Endothelial cell of umbilical vein (primary cell): ENCODE data around the gene TTYH2. TPM values are rescaled to one million over a fixed set of nuclear protein-coding genes. Genes with fewer than 3 reads are reported as not detected.

Experiments
- BruUV-seq: library from RNA; stranded (reverse); fragments of 400-500 nt; replicated peaks from 2 replicates; lab custom pipeline; 2021; lab: Mats Ljungman, UMichigan
- CTCF ChIA-PET: fragments of 300-600, 350-600 bp; sonication (Branson Sonifier 250); formaldehyde crosslinking; loops from one replicate; lab custom pipeline; 2021; ENCODE audit warnings: antibody characterized with exemption, inconsistent platforms; lab: Charles Lee
- POLR2A ChIA-PET: fragments of 300-600, 350-600 bp; sonication (Branson Sonifier 250); formaldehyde crosslinking; loops from one replicate; lab custom pipeline; 2021; ENCODE audit warnings: antibody characterized with exemption, inconsistent platforms; lab: Charles Lee
- DNase-seq: peaks from one replicate; pipeline ENCODE4 v3.0.0-alpha.2; 2011; ENCODE audit warnings: low read depth, low spot score
- FAIRE-seq: peaks from 2 replicates; lab custom pipeline; 2011; peaks lifted over from hg19 to GRCh38; lab: Jason Lieb, UNC
- H2AFZ ChIP-seq: 2 replicates; pipeline ENCODE4 v1.6.0; 2012; ENCODE audit warnings: low read depth, low read length, control low read depth, inconsistent platforms
- H3K27ac ChIP-seq: 2 replicates; pipeline ENCODE4 v1.5.1; 2011; ENCODE audit warnings: low read depth, mild to moderate bottlenecking, control low read depth, low read length, moderate library complexity; ENCODE audit not compliant: insufficient read depth
- H3K27me3 ChIP-seq, 2 experiments: 2 replicates each; pipeline versions ENCODE4 v1.6.0 to v1.6.1; 2011; ENCODE audit warnings: low read length in 2 of 2, mixed read lengths in 1 of 2; ENCODE audit not compliant: control insufficient read depth in 2 of 2, insufficient read depth in 2 of 2
- H3K36me3 ChIP-seq, 2 experiments: 2 replicates in 1 of 2; 3 replicates in 1 of 2; pipeline ENCODE4 v1.5.1; 2011; ENCODE audit warnings: low read length in 2 of 2, mild to moderate bottlenecking in 1 of 2, moderate library complexity in 1 of 2; ENCODE audit not compliant: control insufficient read depth in 2 of 2, insufficient read depth in 2 of 2; ENCODE audit errors: extremely low read depth in 1 of 2
- H3K4me1 ChIP-seq: 3 replicates; pipeline ENCODE4 v1.5.1; 2011; ENCODE audit warnings: mild to moderate bottlenecking, low read length; ENCODE audit not compliant: control insufficient read depth, insufficient read depth; ENCODE audit errors: extremely low read depth
- H3K4me2 ChIP-seq: 2 replicates; pipeline ENCODE4 v1.6.1; 2011; ENCODE audit warnings: low read length, control low read depth, mixed read lengths; ENCODE audit not compliant: insufficient read depth
- H3K4me3 ChIP-seq, 3 experiments: fragments of 200-600 bp in 1 of 3; sonication (generic), shearing (Covaris generic) in 1 of 3; replicated peaks in 1 of 3; 2 replicates each; pipeline ENCODE4 v1.5.1; 2011 to 2016; ENCODE audit warnings: control low read depth in 3 of 3, low read length in 3 of 3, mild to moderate bottlenecking in 2 of 3, inconsistent platforms in 1 of 3, low read depth in 1 of 3, moderate library complexity in 1 of 3; ENCODE audit not compliant: insufficient read depth in 1 of 3
- H3K79me2 ChIP-seq: 2 replicates; pipeline ENCODE4 v1.6.0; 2012; ENCODE audit warnings: low read length, inconsistent platforms; ENCODE audit not compliant: control insufficient read depth, insufficient read depth
- H3K9ac ChIP-seq: replicated peaks from 2 replicates; pipeline ENCODE3; 2011; ENCODE audit warnings: low read length, control low read depth; ENCODE audit not compliant: insufficient read depth; ENCODE audit errors: extremely low read depth
- H3K9me1 ChIP-seq: replicated peaks from 3 replicates; pipeline ENCODE4 v1.6.0; 2011; ENCODE audit warnings: mild to moderate bottlenecking, low read length; ENCODE audit not compliant: control insufficient read depth, insufficient read depth; ENCODE audit errors: extremely low read depth
- H3K9me3 ChIP-seq: replicated peaks from 2 replicates; pipeline ENCODE4 v1.5.1; 2012; ENCODE audit warnings: low read length, inconsistent platforms; ENCODE audit not compliant: control insufficient read depth, insufficient read depth
- H4K20me1 ChIP-seq: replicated peaks from 2 replicates; pipeline ENCODE3; 2011; ENCODE audit warnings: mild to moderate bottlenecking, low read length; ENCODE audit not compliant: control insufficient read depth, insufficient read depth; ENCODE audit errors: extremely low read depth
- CTCF ChIP-seq, 2 donors: IDR thresholded peaks; 1 replicate in 1 of 2; 2 replicates in 1 of 2; pipeline ENCODE4 v1.5.1; 2011; ENCODE audit warnings: low read length in 2 of 2, mild to moderate bottlenecking in 2 of 2, moderate library complexity in 2 of 2, control low read depth in 1 of 2, inconsistent platforms in 1 of 2, low read depth in 1 of 2; ENCODE audit not compliant: insufficient read depth in 1 of 2; ENCODE audit errors: extremely low read depth in 1 of 2
- EZH2 ChIP-seq: IDR thresholded peaks from 2 replicates; pipeline ENCODE4 v1.6.1; 2012; ENCODE audit warnings: borderline replicate concordance, low read depth, mild to moderate bottlenecking, moderate library complexity, low read length, inconsistent platforms; ENCODE audit not compliant: severe bottlenecking
- FOS ChIP-seq: IDR thresholded peaks from 2 replicates; pipeline ENCODE4 v1.6.1; 2011; ENCODE audit warnings: mild to moderate bottlenecking, low read length, moderate library complexity, borderline replicate concordance; ENCODE audit not compliant: insufficient read depth
- GATA2 ChIP-seq: IDR thresholded peaks from 2 replicates; pipeline ENCODE4 v1.7.0; 2011; ENCODE audit warnings: low read depth, mild to moderate bottlenecking, moderate library complexity, mixed read lengths, low read length; ENCODE audit not compliant: insufficient read length, insufficient read depth
- JUN ChIP-seq: IDR thresholded peaks from 2 replicates; pipeline ENCODE4 v1.6.1; 2011; ENCODE audit warnings: borderline replicate concordance, low read depth; ENCODE audit not compliant: insufficient read length, insufficient read depth
- MAX ChIP-seq: IDR thresholded peaks from 2 replicates; pipeline ENCODE4 v1.6.1; 2011; ENCODE audit not compliant: insufficient read depth, insufficient read length
- MYC ChIP-seq: IDR thresholded peaks from one replicate; pipeline ENCODE4 v1.6.1; 2011; ENCODE audit warnings: mild to moderate bottlenecking, low read depth, low read length
- POLR2A ChIP-seq: IDR thresholded peaks from 2 replicates; pipeline ENCODE4 v1.6.1; 2012; ENCODE audit warnings: low read depth, mild to moderate bottlenecking, control low read depth, low read length
- POLR2AphosphoS5 ChIP-seq: IDR thresholded peaks from 2 replicates; pipeline ENCODE4 v1.6.1; 2012; ENCODE audit warnings: low read depth, mild to moderate bottlenecking, control low read depth, low read length, moderate library complexity; ENCODE audit not compliant: insufficient read depth
- dilution Hi-C: fragments of 300-500 bp; cut with MboI; formaldehyde crosslinking; loops from one replicate; pipeline ENCODE4 v1.15.0; 2019; ENCODE audit warnings: low sequenced_read_pairs; ENCODE audit not compliant: extremely low pct_ligation_motif_present
- intact Hi-C: fragments of 100-400 bp; cut with micrococcal nuclease; formaldehyde crosslinking; loops from one replicate; pipeline ENCODE4 v1.10.0; 2022
- polyA plus RNA-seq, 4 experiments: library from polyadenylated mRNA; depleted of rRNA in 3 of 4; stranded (reverse) in 3 of 4; unstranded in 1 of 4; fragments of >200 nt; gene quantifications; 2 replicates each; pipeline versions ENCODE4 v1.2.1 to v1.2.3, GENCODE V29; 2011 to 2012; ENCODE audit warnings: missing spikeins in 1 of 4
- total RNA-seq: library from RNA; stranded (reverse); gene quantifications from 2 replicates; pipeline ENCODE4 v1.2.3, GENCODE V29; 2021

TTYH2 gene
- total and polyA plus RNA-seq, 2 donors (not counting 3 experiments of a cell fraction or from before 2014, with no cell fraction given), result 0.75 to 2.0 TPM

DNA sequence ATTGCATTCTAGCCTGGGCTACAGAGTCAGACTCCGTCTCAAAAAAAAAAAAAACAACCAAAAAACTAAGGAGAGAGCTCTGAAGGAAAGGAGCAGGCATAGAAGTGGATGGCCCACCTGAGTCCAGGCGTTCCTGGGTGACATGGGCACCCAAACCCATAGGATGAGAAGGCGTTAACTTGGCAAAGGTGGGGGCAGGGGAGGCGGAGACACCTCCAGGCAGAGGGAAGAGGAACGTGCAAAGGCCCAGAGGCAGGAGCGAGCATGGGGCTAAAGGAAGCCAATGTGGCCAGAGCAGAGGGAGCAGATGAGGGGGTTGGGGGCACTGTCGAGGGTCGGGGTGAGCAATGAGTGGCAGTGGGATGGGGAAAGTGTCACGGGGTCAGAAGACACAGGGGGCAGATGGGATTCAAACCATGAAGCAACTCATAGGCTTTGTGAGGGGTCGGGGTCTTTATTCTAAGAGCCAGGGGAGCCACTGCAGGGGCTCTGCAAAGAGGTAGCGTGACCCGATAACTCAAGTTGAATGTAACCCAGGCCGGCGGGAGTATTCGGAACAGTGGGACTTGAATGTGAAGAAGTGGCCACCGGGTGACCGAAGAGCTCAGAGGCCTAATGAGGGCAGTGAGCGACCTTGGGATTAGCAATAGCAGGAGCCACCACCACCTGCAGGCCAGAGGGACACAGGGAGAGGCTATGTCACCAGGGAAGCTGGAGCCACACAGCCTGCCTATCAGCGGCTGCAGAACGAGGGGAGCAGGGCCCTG is 11.8 kb downstream of the TTYH2 start:
- Histone ChIP-seq H3K36me3 (no peaks in the 10 kb centered on the region), H3K9me1 (no peaks in the 10 kb centered on the region), H3K27me3 (no peaks in the 10 kb centered on the region), H3K4me2 (no peak overlapping the region), H3K79me2 (no peaks in the 10 kb centered on the region), H3K4me3 (no peak overlapping the region), H2AFZ (no peak overlapping the region), H3K27ac (no peak overlapping the region), H3K9ac (no peak overlapping the region), H4K20me1 (no peaks in the 10 kb centered on the region), H3K9me3 (no peaks in the 10 kb centered on the region), H3K4me1 (no peaks in the 10 kb centered on the region)
- dilution Hi-C loops, result no loop called here
- intact Hi-C loops, result no loop called here
- POLR2A ChIA-PET, result no interaction called here
- no peak for TF ChIP-seq CTCF (IDR thresholded peaks at IDR 0.05; ENCODE audit: extremely low read depth in 1 of 2, insufficient read depth in 1 of 2, low read depth in 1 of 2, low read length in 2 of 2)
- no peak for TF ChIP-seq POLR2A
- TF ChIP-seq EZH2, result no peak
- TF ChIP-seq MYC, result no peak
- no peak for TF ChIP-seq FOS
- no peak for TF ChIP-seq JUN
- TF ChIP-seq MAX, result no peak
- no peak for TF ChIP-seq POLR2AphosphoS5
- TF ChIP-seq GATA2, result no peak
- no peak for FAIRE-seq
- no TSS peak for BruUV-seq
- CTCF ChIA-PET, result interaction anchor here (1.1 kb wide), 1 partner anchor 12 kb away, joined by 3 read pairs; no protein-coding TSS in a partner anchor
- DNase-seq, result no peak
